ENCODE data around the gene CBR4.
"Not testable (repeated sequence)": the region's sequence is repeated elsewhere in the genome, so short reads cannot be mapped to it uniquely, and the experiment has no call there.

The CBR4 gene

GRCh38 chr4:169042608-169043007, 32.6 kb upstream of the CBR4 start:
- no peak for DNase-seq (ENCODE audit: extremely low read depth, low read depth)
- TF ChIP-seq CTCF (IDR thresholded peaks at IDR 0.05; ENCODE audit: low read depth, low read length): no peak

- no peak for TF ChIP-seq CTCF (IDR thresholded peaks at IDR 0.05; ENCODE audit: low read depth, low read length)
- no peak for DNase-seq (ENCODE audit: extremely low read depth, low read depth)
Measured at GRCh38 chr4:169040559-169041261, 30.7 kb upstream of the CBR4 start.

GRCh38 chr4:169039251-169039954, 29.3 kb upstream of the CBR4 start:
- no peak for TF ChIP-seq CTCF (IDR thresholded peaks at IDR 0.05; ENCODE audit: low read depth, low read length)
- no peak for DNase-seq (ENCODE audit: extremely low read depth, low read depth)

- no peak for DNase-seq (ENCODE audit: extremely low read depth, low read depth)
- TF ChIP-seq CTCF (IDR thresholded peaks at IDR 0.05; ENCODE audit: low read depth, low read length): no peak
Measured at GRCh38 chr4:169037506-169037905, 27.5 kb upstream of the CBR4 start.

GRCh38 chr4:169035871-169036620, 26.0 kb upstream of the CBR4 start:
- DNase-seq (ENCODE audit: extremely low read depth, low read depth): not testable (repeated sequence)

GRCh38 chr4:169033660-169034059, 23.6 kb upstream of the CBR4 start:
- no peak for TF ChIP-seq CTCF (IDR thresholded peaks at IDR 0.05; ENCODE audit: low read depth, low read length)
- DNase-seq (ENCODE audit: extremely low read depth, low read depth): no peak

- TF ChIP-seq CTCF (IDR thresholded peaks at IDR 0.05; ENCODE audit: low read depth, low read length): no peak
Measured at GRCh38 chr4:169032883-169033645, 23.0 kb upstream of the CBR4 start.

More at GRCh38 chr4:169032883-169033645, 23.0 kb upstream of the CBR4 start:
- DNase-seq (ENCODE audit: extremely low read depth, low read depth): no peak

Data from AG09319 (cell line).